Measurements from ENCODE around the gene KDM2A.

DNA sequence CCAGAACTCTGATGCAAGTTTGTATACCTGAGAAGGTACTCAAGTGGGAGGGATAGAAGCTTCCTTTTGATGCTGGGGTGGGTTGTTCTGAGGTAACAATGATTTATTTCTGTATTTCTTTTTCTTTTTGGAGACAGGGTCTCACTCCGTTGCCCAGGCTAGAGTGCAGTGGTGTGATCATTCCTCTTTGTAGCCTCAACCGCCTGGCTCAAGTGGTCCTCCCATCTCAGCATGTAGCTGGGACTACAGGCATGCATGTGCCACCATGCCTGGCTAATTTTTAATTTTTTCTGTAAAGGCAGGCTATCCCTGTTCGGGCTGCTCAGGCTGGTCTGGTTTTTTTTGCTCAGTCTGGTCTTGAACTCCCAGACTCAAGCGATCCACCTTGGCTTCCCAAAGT, 7.9 kb downstream of the KDM2A start:
- no peak for TF ChIP-seq POLR2A (IDR thresholded peaks at IDR 0.05)
- TF ChIP-seq, protein P1, sequence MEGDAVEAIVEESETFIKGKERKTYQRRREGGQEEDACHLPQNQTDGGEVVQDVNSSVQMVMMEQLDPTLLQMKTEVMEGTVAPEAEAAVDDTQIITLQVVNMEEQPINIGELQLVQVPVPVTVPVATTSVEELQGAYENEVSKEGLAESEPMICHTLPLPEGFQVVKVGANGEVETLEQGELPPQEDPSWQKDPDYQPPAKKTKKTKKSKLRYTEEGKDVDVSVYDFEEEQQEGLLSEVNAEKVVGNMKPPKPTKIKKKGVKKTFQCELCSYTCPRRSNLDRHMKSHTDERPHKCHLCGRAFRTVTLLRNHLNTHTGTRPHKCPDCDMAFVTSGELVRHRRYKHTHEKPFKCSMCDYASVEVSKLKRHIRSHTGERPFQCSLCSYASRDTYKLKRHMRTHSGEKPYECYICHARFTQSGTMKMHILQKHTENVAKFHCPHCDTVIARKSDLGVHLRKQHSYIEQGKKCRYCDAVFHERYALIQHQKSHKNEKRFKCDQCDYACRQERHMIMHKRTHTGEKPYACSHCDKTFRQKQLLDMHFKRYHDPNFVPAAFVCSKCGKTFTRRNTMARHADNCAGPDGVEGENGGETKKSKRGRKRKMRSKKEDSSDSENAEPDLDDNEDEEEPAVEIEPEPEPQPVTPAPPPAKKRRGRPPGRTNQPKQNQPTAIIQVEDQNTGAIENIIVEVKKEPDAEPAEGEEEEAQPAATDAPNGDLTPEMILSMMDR (IDR thresholded peaks at IDR 0.05) = no peak

All from thyroid gland (tissue), 4 donors.